Measurements from ENCODE around the gene MLLT3.

- TF ChIP-seq, protein P1, sequence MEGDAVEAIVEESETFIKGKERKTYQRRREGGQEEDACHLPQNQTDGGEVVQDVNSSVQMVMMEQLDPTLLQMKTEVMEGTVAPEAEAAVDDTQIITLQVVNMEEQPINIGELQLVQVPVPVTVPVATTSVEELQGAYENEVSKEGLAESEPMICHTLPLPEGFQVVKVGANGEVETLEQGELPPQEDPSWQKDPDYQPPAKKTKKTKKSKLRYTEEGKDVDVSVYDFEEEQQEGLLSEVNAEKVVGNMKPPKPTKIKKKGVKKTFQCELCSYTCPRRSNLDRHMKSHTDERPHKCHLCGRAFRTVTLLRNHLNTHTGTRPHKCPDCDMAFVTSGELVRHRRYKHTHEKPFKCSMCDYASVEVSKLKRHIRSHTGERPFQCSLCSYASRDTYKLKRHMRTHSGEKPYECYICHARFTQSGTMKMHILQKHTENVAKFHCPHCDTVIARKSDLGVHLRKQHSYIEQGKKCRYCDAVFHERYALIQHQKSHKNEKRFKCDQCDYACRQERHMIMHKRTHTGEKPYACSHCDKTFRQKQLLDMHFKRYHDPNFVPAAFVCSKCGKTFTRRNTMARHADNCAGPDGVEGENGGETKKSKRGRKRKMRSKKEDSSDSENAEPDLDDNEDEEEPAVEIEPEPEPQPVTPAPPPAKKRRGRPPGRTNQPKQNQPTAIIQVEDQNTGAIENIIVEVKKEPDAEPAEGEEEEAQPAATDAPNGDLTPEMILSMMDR (IDR thresholded peaks at IDR 0.05; ENCODE audit: low read length) = no peak
- TF ChIP-seq EZH2 (optimal IDR thresholded peaks at IDR 0.05; ENCODE audit: low read depth, low read length) = no peak
Measured at GRCh38 chr9:20464242-20464641, 158.1 kb downstream of the MLLT3 start.

Data from MM.1S (cell line).